Measurements from ENCODE around the gene PAK1.

GRCh38 chr11:77409046-77409445 lies 64.8 kb downstream of the PAK1 start:
- no peak for TF ChIP-seq CTCF (IDR thresholded peaks at IDR 0.05)
- TF ChIP-seq ZFX (IDR thresholded peaks at IDR 0.05; ENCODE audit: borderline replicate concordance): no peak
